K562 (cell line): ENCODE results near the gene ITPRID2. TPM values are rescaled to one million over a fixed set of nuclear protein-coding genes. Genes with fewer than 3 reads are reported as not detected.

Source experiments
- ZNF318 ChIP-seq, 2 experiments: fragments of 450-650 bp; IDR thresholded peaks; 2 replicates each; pipeline ENCODE4 v1.6.1; 2016; ENCODE audit warnings: mild to moderate bottlenecking in 2 of 2, borderline replicate concordance in 1 of 2, low read depth in 1 of 2, moderate library complexity in 1 of 2
- polyA plus RNA-seq, 8 experiments: library from polyadenylated mRNA; depleted of rRNA in 4 of 8; stranded (reverse) in 5 of 8; unstranded in 3 of 8; fragments of >200 nt; fragmentation: Nextera tagmentation in 2 of 8; fragmentation: Illumina TruSeq in 1 of 8; extraction: Ambion mirVana in 2 of 8; extraction: Trizol in 1 of 8; gene quantifications; 2 replicates each; pipeline versions ENCODE4 v1.2.1 to v1.2.3, GENCODE V29; 2011 to 2014; ENCODE audit warnings: inconsistent platforms in 1 of 8, missing spikeins in 1 of 8
- total RNA-seq, 7 experiments: library from RNA; depleted of rRNA in 6 of 7; stranded (reverse); fragments of >200 nt in 6 of 7; fragmentation: Illumina TruSeq in 2 of 7; extraction: Trizol in 2 of 7; gene quantifications; 2 replicates each; pipeline versions ENCODE4 v1.2.1 to v1.2.3, GENCODE V29; 2011 to 2021; ENCODE audit warnings: low replicate concordance in 1 of 7
- TF ChIP-seq, protein P1 (sequence below): fragments of 200-400 bp; formaldehyde crosslinking; IDR thresholded peaks from 2 replicates; pipeline ENCODE4 v1.6.1; 2017; ENCODE audit warnings: mild to moderate bottlenecking, low read depth, low read length, moderate library complexity

Gene ITPRID2
- total and polyA plus RNA-seq, 9 of the 15 experiments (the other 6 are each of a cell fraction or from before 2014, with no cell fraction given) = 18.5 to 77.8 (median 52.0) TPM

DNA sequence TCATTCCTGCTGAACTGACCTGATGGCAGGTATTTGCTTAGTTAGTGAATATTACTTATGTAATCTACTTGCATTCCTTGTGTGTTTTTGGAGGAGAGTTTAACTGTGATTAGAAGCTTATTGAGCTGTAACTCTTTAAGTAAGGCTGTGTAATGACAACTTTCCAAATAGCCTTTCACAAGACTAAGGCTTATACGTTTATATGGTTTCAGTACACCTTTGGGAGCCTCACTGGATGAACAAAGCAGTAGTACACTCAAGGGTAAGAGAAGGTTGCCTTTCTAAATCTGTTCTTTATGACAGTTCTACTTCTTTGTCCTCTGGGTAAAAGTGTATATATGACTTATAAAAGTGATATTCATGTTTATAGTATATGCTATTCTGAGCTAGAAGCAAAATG lies 4.3 kb downstream of the ITPRID2 start (continued):
- no peak for TF ChIP-seq ZNF318 (IDR thresholded peaks at IDR 0.05; ENCODE audit: borderline replicate concordance in 1 of 2, low read depth in 1 of 2)
- TF ChIP-seq, protein P1, sequence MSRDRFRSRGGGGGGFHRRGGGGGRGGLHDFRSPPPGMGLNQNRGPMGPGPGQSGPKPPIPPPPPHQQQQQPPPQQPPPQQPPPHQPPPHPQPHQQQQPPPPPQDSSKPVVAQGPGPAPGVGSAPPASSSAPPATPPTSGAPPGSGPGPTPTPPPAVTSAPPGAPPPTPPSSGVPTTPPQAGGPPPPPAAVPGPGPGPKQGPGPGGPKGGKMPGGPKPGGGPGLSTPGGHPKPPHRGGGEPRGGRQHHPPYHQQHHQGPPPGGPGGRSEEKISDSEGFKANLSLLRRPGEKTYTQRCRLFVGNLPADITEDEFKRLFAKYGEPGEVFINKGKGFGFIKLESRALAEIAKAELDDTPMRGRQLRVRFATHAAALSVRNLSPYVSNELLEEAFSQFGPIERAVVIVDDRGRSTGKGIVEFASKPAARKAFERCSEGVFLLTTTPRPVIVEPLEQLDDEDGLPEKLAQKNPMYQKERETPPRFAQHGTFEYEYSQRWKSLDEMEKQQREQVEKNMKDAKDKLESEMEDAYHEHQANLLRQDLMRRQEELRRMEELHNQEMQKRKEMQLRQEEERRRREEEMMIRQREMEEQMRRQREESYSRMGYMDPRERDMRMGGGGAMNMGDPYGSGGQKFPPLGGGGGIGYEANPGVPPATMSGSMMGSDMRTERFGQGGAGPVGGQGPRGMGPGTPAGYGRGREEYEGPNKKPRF = no peak
- TF ChIP-seq, all 486 proteins: peak for 0
